Liver (tissue), 9 donors: ENCODE measurements around the gene LYSMD1. TPM values are rescaled to one million over a fixed set of nuclear protein-coding genes. Genes with fewer than 3 reads are reported as not detected.
"Not testable (repeated sequence)": the region's sequence is repeated elsewhere in the genome, so short reads cannot be mapped to it uniquely, and the experiment has no call there.

Experiments used
- DNase-seq: peaks from one replicate; pipeline ENCODE4 v3.0.0-alpha.2; 2017; ENCODE audit warnings: low spot score
- H3K27ac ChIP-seq, 2 donors: one replicate each; pipeline ENCODE4 v1.7.0; 2013; ENCODE audit warnings: inconsistent platforms in 2 of 2, low read length in 2 of 2, control low read depth in 1 of 2, low read depth in 1 of 2, mild to moderate bottlenecking in 1 of 2
- H3K27me3 ChIP-seq, 4 donors: one replicate each; pipeline versions ENCODE4 v1.6.1 to v1.7.0; 2013; ENCODE audit warnings: low read length in 3 of 4, inconsistent platforms in 1 of 4, mild to moderate bottlenecking in 1 of 4, moderate library complexity in 1 of 4; ENCODE audit not compliant: control insufficient read depth in 4 of 4, insufficient read depth in 4 of 4
- H3K36me3 ChIP-seq, 4 donors: one replicate each; pipeline versions ENCODE4 v1.6.1 to v1.7.0; 2013; ENCODE audit warnings: low read length in 3 of 4, mild to moderate bottlenecking in 3 of 4, low read depth in 1 of 4, moderate library complexity in 1 of 4; ENCODE audit not compliant: control insufficient read depth in 4 of 4, insufficient read depth in 3 of 4
- H3K4me1 ChIP-seq, 4 donors: one replicate each; pipeline versions ENCODE4 v1.6.1 to v1.7.0; 2013; ENCODE audit warnings: low read length in 3 of 4, mild to moderate bottlenecking in 3 of 4, moderate library complexity in 1 of 4; ENCODE audit not compliant: control insufficient read depth in 4 of 4, insufficient read depth in 4 of 4
- H3K4me3 ChIP-seq, 3 donors: one replicate each; pipeline versions ENCODE4 v1.6.1 to v1.7.0; 2013; ENCODE audit warnings: low read length in 3 of 3, control low read depth in 1 of 3, low read depth in 1 of 3, mild to moderate bottlenecking in 1 of 3
- H3K9ac ChIP-seq, 2 donors: one replicate each; pipeline ENCODE4 v1.7.0; 2013; ENCODE audit warnings: low read length in 2 of 2, mild to moderate bottlenecking in 2 of 2, moderate library complexity in 2 of 2, control low read depth in 1 of 2, low read depth in 1 of 2
- H3K9me3 ChIP-seq, 4 donors: one replicate each; pipeline versions ENCODE4 v1.6.1 to v1.7.0; 2013; ENCODE audit warnings: low read length in 3 of 4; ENCODE audit not compliant: control insufficient read depth in 4 of 4
- EGR1 ChIP-seq, 2 donors: IDR thresholded peaks; 2 replicates each; pipeline ENCODE4 v1.6.1; 2016 to 2018; ENCODE audit warnings: antibody characterized with exemption in 2 of 2, low read depth in 2 of 2
- NR2F2 ChIP-seq: IDR thresholded peaks from 2 replicates; pipeline ENCODE4 v1.6.1; 2016; ENCODE audit warnings: antibody characterized with exemption
- RXRA ChIP-seq, 2 donors: IDR thresholded peaks; 2 replicates each; pipeline ENCODE4 v1.6.1; 2017 to 2018; ENCODE audit warnings: antibody characterized with exemption in 2 of 2, mild to moderate bottlenecking in 1 of 2
- YY1 ChIP-seq: IDR thresholded peaks from 2 replicates; pipeline ENCODE4 v1.6.1; 2016; ENCODE audit warnings: antibody characterized with exemption, mild to moderate bottlenecking
- WGBS: extraction: QIAGEN DNeasy Blood & Tissue Kit; methylation state at CpG from one replicate; pipeline ENCODE4 v1.1.7; 2013; 5-methylcytosine and 5-hydroxymethylcytosine counted together
- polyA plus RNA-seq, 2 donors: library from polyadenylated mRNA; stranded (reverse) in 1 of 2; unstranded in 1 of 2; fragments of 200-250 nt in 1 of 2; fragments of >200 nt in 1 of 2; fragmentation: Nextera tagmentation in 1 of 2; extraction: Ambion mirVana in 1 of 2; gene quantifications; one replicate each; pipeline versions ENCODE4 v1.2.1 to v1.2.3, GENCODE V29; 2013 to 2015
- total RNA-seq, 2 donors: library from RNA; depleted of rRNA; stranded (reverse); fragments of >200 nt; gene quantifications; one replicate each; pipeline ENCODE4 v1.2.3, GENCODE V29; 2014
- TF ChIP-seq, protein P1 (sequence below): IDR thresholded peaks from 2 replicates; pipeline ENCODE4 v1.6.1; 2016; ENCODE audit warnings: antibody characterized with exemption
- TF ChIP-seq, protein P2 (sequence below): IDR thresholded peaks from 2 replicates; pipeline ENCODE4 v1.6.1; 2016; ENCODE audit warnings: antibody characterized with exemption, mild to moderate bottlenecking
- TF ChIP-seq, protein P3 (sequence below): fragments of 150-350 bp; IDR thresholded peaks from 2 replicates; pipeline ENCODE4 v1.5.1; 2017; ENCODE audit warnings: improper control_type of control experiment, low read depth, low read length; ENCODE audit not compliant: missing input control
- donor health status: healthy.
- donor health status: healthy.
- donor health status: healthy.
- donor health status: healthy.
- donor health status: healthy.

LYSMD1 gene
- total and polyA plus RNA-seq, 4 donors: 2.8 to 5.3 (median 3.9) TPM

DNA sequence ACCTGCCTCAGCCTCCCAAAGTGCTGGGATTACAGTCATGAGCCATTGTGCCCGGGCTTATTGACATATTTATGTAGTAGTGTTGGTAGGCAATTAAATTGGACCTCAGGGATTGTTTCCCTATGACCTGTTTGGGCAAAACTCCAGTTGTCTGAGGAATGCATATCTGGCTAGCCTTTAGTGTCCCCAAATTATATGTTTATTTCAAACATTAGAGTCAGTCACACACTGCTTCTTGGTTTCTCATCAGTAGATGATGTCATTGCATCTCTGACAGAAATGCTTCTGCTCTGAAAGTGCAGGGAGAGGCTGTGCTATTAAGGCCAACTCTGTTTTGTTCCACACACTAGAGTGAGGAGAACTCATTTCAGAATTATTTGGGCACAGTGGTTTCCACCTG is 45.1 kb upstream of the LYSMD1 start:
- no peak overlapping the region for H3K27ac ChIP-seq
- H3K36me3 ChIP-seq: peaks cover 7 to 12% (median 11%) of the 10 kb centered on the region in 4 donors
- no peaks in the 10 kb centered on the region for H3K4me1 ChIP-seq
- H3K4me3 ChIP-seq: no peak overlapping the region
- TF ChIP-seq, protein P1, sequence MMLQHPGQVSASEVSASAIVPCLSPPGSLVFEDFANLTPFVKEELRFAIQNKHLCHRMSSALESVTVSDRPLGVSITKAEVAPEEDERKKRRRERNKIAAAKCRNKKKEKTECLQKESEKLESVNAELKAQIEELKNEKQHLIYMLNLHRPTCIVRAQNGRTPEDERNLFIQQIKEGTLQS: no peak
- no peak for TF ChIP-seq YY1
- TF ChIP-seq, protein P2, sequence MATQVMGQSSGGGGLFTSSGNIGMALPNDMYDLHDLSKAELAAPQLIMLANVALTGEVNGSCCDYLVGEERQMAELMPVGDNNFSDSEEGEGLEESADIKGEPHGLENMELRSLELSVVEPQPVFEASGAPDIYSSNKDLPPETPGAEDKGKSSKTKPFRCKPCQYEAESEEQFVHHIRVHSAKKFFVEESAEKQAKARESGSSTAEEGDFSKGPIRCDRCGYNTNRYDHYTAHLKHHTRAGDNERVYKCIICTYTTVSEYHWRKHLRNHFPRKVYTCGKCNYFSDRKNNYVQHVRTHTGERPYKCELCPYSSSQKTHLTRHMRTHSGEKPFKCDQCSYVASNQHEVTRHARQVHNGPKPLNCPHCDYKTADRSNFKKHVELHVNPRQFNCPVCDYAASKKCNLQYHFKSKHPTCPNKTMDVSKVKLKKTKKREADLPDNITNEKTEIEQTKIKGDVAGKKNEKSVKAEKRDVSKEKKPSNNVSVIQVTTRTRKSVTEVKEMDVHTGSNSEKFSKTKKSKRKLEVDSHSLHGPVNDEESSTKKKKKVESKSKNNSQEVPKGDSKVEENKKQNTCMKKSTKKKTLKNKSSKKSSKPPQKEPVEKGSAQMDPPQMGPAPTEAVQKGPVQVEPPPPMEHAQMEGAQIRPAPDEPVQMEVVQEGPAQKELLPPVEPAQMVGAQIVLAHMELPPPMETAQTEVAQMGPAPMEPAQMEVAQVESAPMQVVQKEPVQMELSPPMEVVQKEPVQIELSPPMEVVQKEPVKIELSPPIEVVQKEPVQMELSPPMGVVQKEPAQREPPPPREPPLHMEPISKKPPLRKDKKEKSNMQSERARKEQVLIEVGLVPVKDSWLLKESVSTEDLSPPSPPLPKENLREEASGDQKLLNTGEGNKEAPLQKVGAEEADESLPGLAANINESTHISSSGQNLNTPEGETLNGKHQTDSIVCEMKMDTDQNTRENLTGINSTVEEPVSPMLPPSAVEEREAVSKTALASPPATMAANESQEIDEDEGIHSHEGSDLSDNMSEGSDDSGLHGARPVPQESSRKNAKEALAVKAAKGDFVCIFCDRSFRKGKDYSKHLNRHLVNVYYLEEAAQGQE: no peak
- H3K9ac ChIP-seq: no peak overlapping the region
- no peak for DNase-seq
- 88% methylated on average over 1 of the region's 1 CpG for WGBS
- H3K9me3 ChIP-seq: no peaks in the 10 kb centered on the region
- H3K27me3 ChIP-seq: no peaks in the 10 kb centered on the region

DNA sequence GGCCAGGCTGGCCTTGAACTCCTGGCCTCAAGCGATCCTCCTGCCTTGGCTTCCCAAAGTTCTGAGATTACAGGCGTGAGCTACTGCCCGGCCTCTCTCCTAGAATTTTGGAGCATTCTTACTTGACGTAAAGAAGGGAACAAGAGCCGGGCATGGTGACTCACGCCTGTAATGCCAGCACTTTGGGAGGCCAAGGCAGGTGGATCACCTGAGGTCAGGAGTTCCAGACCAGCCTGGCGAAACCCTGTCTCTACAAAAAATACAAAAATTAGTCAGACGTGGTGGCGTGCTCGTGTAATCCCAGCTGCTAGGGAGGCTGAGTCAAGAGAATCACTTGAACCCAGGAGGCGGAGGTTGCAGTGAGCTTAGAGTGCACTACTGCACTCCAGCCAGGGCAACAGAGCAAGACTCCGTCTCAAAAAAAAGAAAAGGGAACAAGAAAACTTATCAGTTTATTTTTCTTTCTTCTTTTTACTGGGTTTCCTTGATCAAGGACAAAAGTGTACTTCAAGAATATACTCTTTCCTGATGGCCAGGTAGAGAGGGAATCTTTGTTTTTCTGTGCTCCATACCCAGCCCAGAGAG is 39.8 kb upstream of the LYSMD1 start:
- H3K27me3 ChIP-seq, H3K4me1 ChIP-seq, DNase-seq, H3K9ac ChIP-seq, H3K4me3 ChIP-seq, H3K27ac ChIP-seq, H3K9me3 ChIP-seq: not testable (repeated sequence)
- H3K36me3 ChIP-seq: peaks cover 7 to 17% (median 15%) of the 10 kb centered on the region in 4 donors
- WGBS: 96% methylated on average over 12 of the region's 12 CpGs

DNA sequence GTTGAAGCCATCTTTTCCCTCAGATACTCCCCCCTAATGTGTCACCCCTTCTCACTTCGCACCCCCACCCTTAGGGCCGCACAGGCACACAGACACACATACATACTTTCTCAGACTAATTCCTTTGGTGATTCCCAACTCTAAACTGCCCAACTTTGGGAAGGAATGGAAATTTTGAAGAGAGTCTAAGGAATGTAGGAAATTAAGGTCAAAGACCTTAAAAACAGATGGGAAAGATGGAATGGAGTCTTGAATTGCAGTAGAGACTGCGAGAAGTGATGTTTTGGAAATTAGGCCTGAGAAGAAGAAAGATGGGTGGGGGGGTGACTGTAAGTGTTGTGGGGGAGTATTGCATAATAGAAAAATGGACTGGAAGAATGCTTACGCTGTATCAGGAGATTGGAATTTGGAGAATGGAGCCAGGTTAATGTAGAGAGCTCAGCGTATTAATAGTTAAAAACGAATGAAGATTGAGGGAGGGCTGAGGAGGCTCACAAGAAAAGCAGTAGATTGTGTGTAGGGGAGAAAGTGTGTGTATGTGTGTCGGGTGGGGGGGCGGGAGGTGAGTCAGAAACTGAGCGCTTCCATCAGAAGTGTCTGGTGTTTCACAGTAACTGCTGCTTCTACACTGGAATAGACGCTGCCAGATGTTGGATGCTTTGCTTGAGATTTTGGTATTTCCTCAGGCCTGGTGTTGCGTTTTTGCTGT is 34.3 kb upstream of the LYSMD1 start:
- Histone ChIP-seq H3K4me1 (peaks cover 4 to 24% (median 12%) of the 10 kb centered on the region in 4 donors), H3K36me3 (peaks cover 0 to 9% (median 4%) of the 10 kb centered on the region in 4 donors), H3K9ac (peak overlapping the region; percentile 61 to 84), H3K27me3 (no peaks in the 10 kb centered on the region), H3K27ac (peak overlapping the region in 1 of 2 donors; percentile 90), H3K9me3 (no peaks in the 10 kb centered on the region), H3K4me3 (peak overlapping the region; percentile 54 to 100 (median 89))
- TF ChIP-seq NR2F2 (no peak), EGR1 (IDR thresholded peaks at IDR 0.05; ENCODE audit: low read depth in 2 of 2) (no peak), RXRA (IDR thresholded peaks at IDR 0.05) (peak in 1 of 2 donors; percentile 36)
- TF ChIP-seq, protein P2: peak; percentile 92
- TF ChIP-seq, protein P3, sequence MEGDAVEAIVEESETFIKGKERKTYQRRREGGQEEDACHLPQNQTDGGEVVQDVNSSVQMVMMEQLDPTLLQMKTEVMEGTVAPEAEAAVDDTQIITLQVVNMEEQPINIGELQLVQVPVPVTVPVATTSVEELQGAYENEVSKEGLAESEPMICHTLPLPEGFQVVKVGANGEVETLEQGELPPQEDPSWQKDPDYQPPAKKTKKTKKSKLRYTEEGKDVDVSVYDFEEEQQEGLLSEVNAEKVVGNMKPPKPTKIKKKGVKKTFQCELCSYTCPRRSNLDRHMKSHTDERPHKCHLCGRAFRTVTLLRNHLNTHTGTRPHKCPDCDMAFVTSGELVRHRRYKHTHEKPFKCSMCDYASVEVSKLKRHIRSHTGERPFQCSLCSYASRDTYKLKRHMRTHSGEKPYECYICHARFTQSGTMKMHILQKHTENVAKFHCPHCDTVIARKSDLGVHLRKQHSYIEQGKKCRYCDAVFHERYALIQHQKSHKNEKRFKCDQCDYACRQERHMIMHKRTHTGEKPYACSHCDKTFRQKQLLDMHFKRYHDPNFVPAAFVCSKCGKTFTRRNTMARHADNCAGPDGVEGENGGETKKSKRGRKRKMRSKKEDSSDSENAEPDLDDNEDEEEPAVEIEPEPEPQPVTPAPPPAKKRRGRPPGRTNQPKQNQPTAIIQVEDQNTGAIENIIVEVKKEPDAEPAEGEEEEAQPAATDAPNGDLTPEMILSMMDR: no peak
- WGBS: 57% methylated on average over 11 of the region's 11 CpGs
- DNase-seq: no peak
